Endothelial cell of coronary artery (primary cell): Measurements from ENCODE around the gene IFI30. TPM values are rescaled to one million over a fixed set of nuclear protein-coding genes. Genes with fewer than 3 reads are reported as not detected.

Experiments used
- total RNA-seq: library from RNA; depleted of rRNA; stranded (reverse); fragments of >200 nt; gene quantifications from 2 replicates; pipeline ENCODE4 v1.2.3, GENCODE V29; 2014

The IFI30 gene
- 0.18 TPM in 1 of 2 replicates, not detected in the other for total RNA-seq

GRCh38 chr19:18173572-18174288 lies at the start of gene IFI30:
IFI30 (plus strand) TSS chr19:18173813; CDS start chr19:18173842, 29 bp downstream.

GRCh38 chr19:18152817-18153555 lies 20.6 kb upstream of the IFI30 start, which contains the start of gene PIK3R2:
PIK3R2 (plus strand) TSS chr19:18153163; CDS start chr19:18155880, 2,717 bp downstream.

GRCh38 chr19:18192673-18193387 lies 19.2 kb downstream of the IFI30 start, which contains the start of gene MPV17L2:
MPV17L2 (plus strand) TSS chr19:18193218; CDS start chr19:18193282, 64 bp downstream.

GRCh38 chr19:18203863-18204393 lies 30.3 kb downstream of the IFI30 start, which contains the start of gene RAB3A:
RAB3A (minus strand) TSS chr19:18204042; CDS start chr19:18202740, 1,302 bp downstream.

GRCh38 chr19:18225702-18226468 lies 52.3 kb downstream of the IFI30 start, which contains the start of gene PDE4C:
PDE4C (minus strand) TSS chr19:18226438; CDS start chr19:18226415, 23 bp downstream.

Other genes with a start within 250 kb of the IFI30 start
- gene CCDC124, start 240.8 kb upstream of the IFI30 start, total RNA-seq, result 61.4 and 64.3 TPM in 2 replicates
- under 0.01 and 0.09 TPM in 2 replicates for gene KCNN1, start 206.7 kb upstream of the IFI30 start, total RNA-seq
- 8.5 and 20.0 TPM in 2 replicates for gene ARRDC2, start 165.6 kb upstream of the IFI30 start, total RNA-seq
- gene IL12RB1, start 86.9 kb upstream of the IFI30 start, total RNA-seq, result under 0.01 and 0.09 TPM in 2 replicates
- 0.90 and 1.3 TPM in 2 replicates for gene MAST3, start 76.0 kb upstream of the IFI30 start, total RNA-seq
- gene PIK3R2, start 20.6 kb upstream of the IFI30 start, total RNA-seq, result 2.5 and 4.0 TPM in 2 replicates
- 7.2 and 8.6 TPM in 2 replicates for gene MPV17L2, start 19.4 kb downstream of the IFI30 start, total RNA-seq
- gene RAB3A, start 30.2 kb downstream of the IFI30 start, total RNA-seq, result 0.45 and 0.56 TPM in 2 replicates
- gene PDE4C, start 52.6 kb downstream of the IFI30 start, total RNA-seq, result 0.09 and 0.28 TPM in 2 replicates
- gene IQCN, start 100.6 kb downstream of the IFI30 start, total RNA-seq, result under 0.01 and 0.09 TPM in 2 replicates
- 60.0 and 115 TPM in 2 replicates for gene JUND, start 107.8 kb downstream of the IFI30 start, total RNA-seq
- gene LSM4, start 149.3 kb downstream of the IFI30 start, total RNA-seq, result 135 and 140 TPM in 2 replicates
- 21.8 and 25.7 TPM in 2 replicates for gene PGPEP1, start 166.8 kb downstream of the IFI30 start, total RNA-seq
- 84.6 and 103 TPM in 2 replicates for gene GDF15, start 212.3 kb downstream of the IFI30 start, total RNA-seq
- gene LRRC25, start 223.8 kb downstream of the IFI30 start, total RNA-seq, result not detected in 2 replicates
- gene SSBP4, start 245.6 kb downstream of the IFI30 start, total RNA-seq, result 50.0 and 52.1 TPM in 2 replicates